ENCODE results near the gene BLOC1S5. TPM values are rescaled to one million over a fixed set of nuclear protein-coding genes. Genes with fewer than 3 reads are reported as not detected.

BLOC1S5 gene
- total and polyA plus RNA-seq, 2 of the 13 experiments (the other 11 are each of a cell fraction or from before 2014, with no cell fraction given) = 10.5 to 41.5 TPM

- TF ChIP-seq FOXC1 (CRISPR knock-in tag; IDR thresholded peaks at IDR 0.05; ENCODE audit: borderline replicate concordance) = peak; percentile 54; the same call in 1 of the 2 replicates
- TF ChIP-seq SIX4 (CRISPR knock-in tag; IDR thresholded peaks at IDR 0.05) = peak; percentile 70; the same call in 1 of the 2 replicates
- 0 out of 2 replicates have a peak, but pooled peaks have one; percentile 62 for TF ChIP-seq ZNF639 (CRISPR knock-in tag; conservative IDR thresholded peaks at IDR 0.05)
- TF ChIP-seq, protein P1, sequence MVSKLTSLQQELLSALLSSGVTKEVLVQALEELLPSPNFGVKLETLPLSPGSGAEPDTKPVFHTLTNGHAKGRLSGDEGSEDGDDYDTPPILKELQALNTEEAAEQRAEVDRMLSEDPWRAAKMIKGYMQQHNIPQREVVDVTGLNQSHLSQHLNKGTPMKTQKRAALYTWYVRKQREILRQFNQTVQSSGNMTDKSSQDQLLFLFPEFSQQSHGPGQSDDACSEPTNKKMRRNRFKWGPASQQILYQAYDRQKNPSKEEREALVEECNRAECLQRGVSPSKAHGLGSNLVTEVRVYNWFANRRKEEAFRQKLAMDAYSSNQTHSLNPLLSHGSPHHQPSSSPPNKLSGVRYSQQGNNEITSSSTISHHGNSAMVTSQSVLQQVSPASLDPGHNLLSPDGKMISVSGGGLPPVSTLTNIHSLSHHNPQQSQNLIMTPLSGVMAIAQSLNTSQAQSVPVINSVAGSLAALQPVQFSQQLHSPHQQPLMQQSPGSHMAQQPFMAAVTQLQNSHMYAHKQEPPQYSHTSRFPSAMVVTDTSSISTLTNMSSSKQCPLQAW (CRISPR knock-in tag; IDR thresholded peaks at IDR 0.05) = peak; percentile 78; the same call in 1 of the 2 replicates
- no peak for TF ChIP-seq ZFP41 (CRISPR knock-in tag; IDR thresholded peaks at IDR 0.05; ENCODE audit: borderline replicate concordance)
- no peak for TF ChIP-seq STAT5B (CRISPR knock-in tag; IDR thresholded peaks at IDR 0.05)
- TF ChIP-seq ISL2 (CRISPR knock-in tag; IDR thresholded peaks at IDR 0.05) = peak; percentile 87
- no peak for TF ChIP-seq ARID2 (CRISPR knock-in tag; IDR thresholded peaks at IDR 0.05; ENCODE audit: borderline replicate concordance)
- TF ChIP-seq DMTF1 (CRISPR knock-in tag; IDR thresholded peaks at IDR 0.05) = no peak
- TF ChIP-seq ZNF766 (CRISPR knock-in tag; IDR thresholded peaks at IDR 0.05; ENCODE audit: borderline replicate concordance) = no peak
- TF ChIP-seq RBAK (CRISPR knock-in tag; IDR thresholded peaks at IDR 0.05) = no peak
- no peak for TF ChIP-seq CENPX (CRISPR knock-in tag; IDR thresholded peaks at IDR 0.05)
- no peak for TF ChIP-seq ZNF225 (CRISPR knock-in tag; IDR thresholded peaks at IDR 0.05)
- TF ChIP-seq ZNF598 (CRISPR knock-in tag; IDR thresholded peaks at IDR 0.05; ENCODE audit: borderline replicate concordance) = no peak
- no peak for TF ChIP-seq GMEB2 (CRISPR knock-in tag; IDR thresholded peaks at IDR 0.05; ENCODE audit: low read depth)
- TF ChIP-seq HHEX (CRISPR knock-in tag; IDR thresholded peaks at IDR 0.05) = no peak
- TF ChIP-seq ARHGAP35 (CRISPR knock-in tag; IDR thresholded peaks at IDR 0.05; ENCODE audit: borderline replicate concordance) = no peak
- peak; percentile 60; the same call in 1 of the 2 replicates for TF ChIP-seq ETV5 (CRISPR knock-in tag; IDR thresholded peaks at IDR 0.05; ENCODE audit: borderline replicate concordance)
- no peak for TF ChIP-seq CHCHD3 (CRISPR knock-in tag; IDR thresholded peaks at IDR 0.05)
- TF ChIP-seq, protein P2, sequence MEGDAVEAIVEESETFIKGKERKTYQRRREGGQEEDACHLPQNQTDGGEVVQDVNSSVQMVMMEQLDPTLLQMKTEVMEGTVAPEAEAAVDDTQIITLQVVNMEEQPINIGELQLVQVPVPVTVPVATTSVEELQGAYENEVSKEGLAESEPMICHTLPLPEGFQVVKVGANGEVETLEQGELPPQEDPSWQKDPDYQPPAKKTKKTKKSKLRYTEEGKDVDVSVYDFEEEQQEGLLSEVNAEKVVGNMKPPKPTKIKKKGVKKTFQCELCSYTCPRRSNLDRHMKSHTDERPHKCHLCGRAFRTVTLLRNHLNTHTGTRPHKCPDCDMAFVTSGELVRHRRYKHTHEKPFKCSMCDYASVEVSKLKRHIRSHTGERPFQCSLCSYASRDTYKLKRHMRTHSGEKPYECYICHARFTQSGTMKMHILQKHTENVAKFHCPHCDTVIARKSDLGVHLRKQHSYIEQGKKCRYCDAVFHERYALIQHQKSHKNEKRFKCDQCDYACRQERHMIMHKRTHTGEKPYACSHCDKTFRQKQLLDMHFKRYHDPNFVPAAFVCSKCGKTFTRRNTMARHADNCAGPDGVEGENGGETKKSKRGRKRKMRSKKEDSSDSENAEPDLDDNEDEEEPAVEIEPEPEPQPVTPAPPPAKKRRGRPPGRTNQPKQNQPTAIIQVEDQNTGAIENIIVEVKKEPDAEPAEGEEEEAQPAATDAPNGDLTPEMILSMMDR (CRISPR knock-in tag; IDR thresholded peaks at IDR 0.05) = no peak
These were observed 20.9 kb upstream of the BLOC1S5 start (continued) for GRCh38 chr6:8085053-8085511.
